ENCODE data around the gene PTGS2. TPM values are rescaled to one million over a fixed set of nuclear protein-coding genes. Genes with fewer than 3 reads are reported as not detected.

Gene PTGS2
- total RNA-seq, 1 experiment from 2014 or later, result 0.37 TPM

DNA sequence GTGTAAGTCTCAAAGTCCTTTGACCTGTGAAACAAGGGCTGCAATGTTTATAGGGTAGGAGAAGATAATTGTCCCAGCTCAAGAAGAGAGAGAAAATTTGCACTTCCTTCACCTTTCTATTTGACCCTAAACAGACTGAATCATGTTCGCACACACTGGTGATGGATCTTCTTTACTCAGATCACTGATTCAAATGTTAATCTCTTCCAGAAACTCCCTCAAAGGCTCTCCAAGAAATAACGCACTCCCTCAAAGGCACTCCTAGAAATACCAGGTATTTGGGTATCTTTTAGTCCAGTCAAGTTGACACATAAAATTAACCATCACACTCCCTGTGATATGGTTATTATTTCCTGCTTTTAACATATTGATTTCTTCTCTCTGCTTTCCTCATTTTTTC is 30.5 kb upstream of the PTGS2 start:
- Mint-ChIP-seq H3K9me3 (no peaks in the 10 kb centered on the region), H3K4me1 (peaks cover 0 to 4% of the 10 kb centered on the region in 2 experiments; a peak in 2 of 4 replicates), H3K36me3 (ENCODE audit: insufficient read depth in 1 of 3, low read depth in 3 of 3) (no peaks in the 10 kb centered on the region), H3K27ac (no peak overlapping the region), H3K27me3 (ENCODE audit: low read depth) (no peaks in the 10 kb centered on the region), H3K4me3 (no peak overlapping the region)
- no CpG with 5 or more reads among the region's 2 CpGs for WGBS (ENCODE audit: extremely low coverage, insufficient read length, low lambda C conversion rate)
- no peak overlapping the region for H2BK20ac ChIP-seq (ENCODE audit: low read depth, low read length, poor library complexity, severe bottlenecking)
- H3K18ac ChIP-seq (ENCODE audit: insufficient read length, low read depth, low read length), result no peak overlapping the region
- H3K4me1 ChIP-seq (ENCODE audit: insufficient read depth, low read length), result no peaks in the 10 kb centered on the region
- no peak overlapping the region for H2AK5ac ChIP-seq (ENCODE audit: insufficient read length, low read length)
- no peak overlapping the region for H4K8ac ChIP-seq (replicated peaks; ENCODE audit: insufficient read length, low read depth, low read length)
- no peak overlapping the region for H2AFZ ChIP-seq (ENCODE audit: low read length)
- no peak for DNase-seq
- H4K91ac ChIP-seq (ENCODE audit: insufficient read length, low read depth, low read length), result no peak overlapping the region
- H3K14ac ChIP-seq (ENCODE audit: insufficient read depth, low read length), result no peak overlapping the region
- H2BK5ac ChIP-seq (ENCODE audit: insufficient read length, low read length), result no peak overlapping the region
- H2BK15ac ChIP-seq (ENCODE audit: low read depth, low read length), result no peak overlapping the region
- H3K23ac ChIP-seq (ENCODE audit: insufficient read length, low read depth, low read length), result no peak overlapping the region
- no peak overlapping the region for H3K56ac ChIP-seq (ENCODE audit: insufficient read length, low read depth, low read length)
- no peak overlapping the region for H3K27ac ChIP-seq (ENCODE audit: insufficient read length, low read depth, low read length)
- no peaks in the 10 kb centered on the region for H3K23me2 ChIP-seq (ENCODE audit: insufficient read length, low read depth, low read length, poor library complexity, severe bottlenecking)
- no peaks in the 10 kb centered on the region for H3K79me2 ChIP-seq (ENCODE audit: insufficient read depth, low read length)
- no peak overlapping the region for H2BK120ac ChIP-seq (ENCODE audit: low read depth, low read length, poor library complexity, severe bottlenecking)
- TF ChIP-seq, protein P1, sequence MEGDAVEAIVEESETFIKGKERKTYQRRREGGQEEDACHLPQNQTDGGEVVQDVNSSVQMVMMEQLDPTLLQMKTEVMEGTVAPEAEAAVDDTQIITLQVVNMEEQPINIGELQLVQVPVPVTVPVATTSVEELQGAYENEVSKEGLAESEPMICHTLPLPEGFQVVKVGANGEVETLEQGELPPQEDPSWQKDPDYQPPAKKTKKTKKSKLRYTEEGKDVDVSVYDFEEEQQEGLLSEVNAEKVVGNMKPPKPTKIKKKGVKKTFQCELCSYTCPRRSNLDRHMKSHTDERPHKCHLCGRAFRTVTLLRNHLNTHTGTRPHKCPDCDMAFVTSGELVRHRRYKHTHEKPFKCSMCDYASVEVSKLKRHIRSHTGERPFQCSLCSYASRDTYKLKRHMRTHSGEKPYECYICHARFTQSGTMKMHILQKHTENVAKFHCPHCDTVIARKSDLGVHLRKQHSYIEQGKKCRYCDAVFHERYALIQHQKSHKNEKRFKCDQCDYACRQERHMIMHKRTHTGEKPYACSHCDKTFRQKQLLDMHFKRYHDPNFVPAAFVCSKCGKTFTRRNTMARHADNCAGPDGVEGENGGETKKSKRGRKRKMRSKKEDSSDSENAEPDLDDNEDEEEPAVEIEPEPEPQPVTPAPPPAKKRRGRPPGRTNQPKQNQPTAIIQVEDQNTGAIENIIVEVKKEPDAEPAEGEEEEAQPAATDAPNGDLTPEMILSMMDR (conservative IDR thresholded peaks at IDR 0.05), result no peak
- H2BK12ac ChIP-seq (ENCODE audit: insufficient read length, low read depth, low read length), result no peak overlapping the region
- H4K20me1 ChIP-seq (ENCODE audit: control insufficient read depth, insufficient read depth, insufficient read length), result no peaks in the 10 kb centered on the region
- H3K79me1 ChIP-seq (ENCODE audit: insufficient read depth, low read depth, low read length, poor library complexity, severe bottlenecking), result no peaks in the 10 kb centered on the region
- H4K5ac ChIP-seq (ENCODE audit: insufficient read length, low read depth, low read length), result no peak overlapping the region
- no peak overlapping the region for H3T11ph ChIP-seq (ENCODE audit: low read length)
- no peak overlapping the region for H3K4ac ChIP-seq (ENCODE audit: low read depth, low read length)
- no peak overlapping the region for H3K4me2 ChIP-seq (ENCODE audit: insufficient read depth, insufficient read length, low read length)
- no peaks in the 10 kb centered on the region for H3K9me3 ChIP-seq (ENCODE audit: control insufficient read depth, low read depth, low read length)
- H3K9ac ChIP-seq (ENCODE audit: extremely low read depth, insufficient read length, low read length), result no peak overlapping the region
- no peaks in the 10 kb centered on the region for H3K27me3 ChIP-seq (ENCODE audit: insufficient read depth, low read length)
